HG02970 (cell line): Measurements from ENCODE around the gene RANBP1.
"Not testable (repeated sequence)": the region's sequence is repeated elsewhere in the genome, so short reads cannot be mapped to it uniquely, and the experiment has no call there.

Experiments used
- ATAC-seq: cut with Tn5 transposase; IDR thresholded peaks from one replicate; pipeline ENCODE4 v1.9.1; 2021; ENCODE audit warnings: mild to moderate bottlenecking, moderate library complexity, moderate number of reproducible peaks; ENCODE audit not compliant: unreplicated experiment, low FRiP score

The RANBP1 gene

DNA sequence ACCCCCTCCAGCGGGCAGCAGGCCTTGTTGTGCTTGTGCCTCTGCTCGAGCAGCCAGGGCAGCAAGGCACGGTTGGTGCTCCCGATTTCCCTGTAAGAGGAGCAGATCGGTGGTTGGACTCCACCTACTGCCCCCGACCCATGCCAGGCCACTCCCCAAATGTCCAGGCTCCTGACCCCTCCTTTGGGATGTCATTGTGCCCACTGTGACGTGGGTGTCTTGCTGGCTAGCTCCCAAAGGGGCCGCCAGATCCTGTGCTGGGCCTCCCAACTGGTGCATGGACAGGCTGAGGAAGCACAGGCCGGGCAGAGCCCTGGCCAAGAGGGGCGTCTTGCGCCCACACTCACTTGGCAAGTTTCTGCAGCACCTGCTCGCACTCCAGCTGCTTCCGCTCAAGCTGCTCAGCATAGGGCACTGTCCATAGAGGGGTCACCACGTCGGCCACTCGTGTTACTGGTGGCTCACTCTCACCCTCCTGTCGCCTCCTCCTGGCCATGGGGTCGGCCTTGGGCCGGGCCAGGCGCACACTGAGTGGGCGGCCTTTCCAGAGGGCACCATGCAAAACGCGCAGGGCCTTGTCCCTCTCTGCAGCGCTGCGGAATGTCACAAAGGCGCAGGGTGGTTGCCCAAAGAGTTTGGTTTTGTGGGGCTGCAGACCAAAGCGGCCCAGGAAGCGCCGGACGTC, at the start of gene RANBP1:
RANBP1 (plus strand) TSS at position 414 of the 685 bp plus-strand sequence; CDS start at position 495, 81 bp downstream.
- no peak for ATAC-seq

DNA sequence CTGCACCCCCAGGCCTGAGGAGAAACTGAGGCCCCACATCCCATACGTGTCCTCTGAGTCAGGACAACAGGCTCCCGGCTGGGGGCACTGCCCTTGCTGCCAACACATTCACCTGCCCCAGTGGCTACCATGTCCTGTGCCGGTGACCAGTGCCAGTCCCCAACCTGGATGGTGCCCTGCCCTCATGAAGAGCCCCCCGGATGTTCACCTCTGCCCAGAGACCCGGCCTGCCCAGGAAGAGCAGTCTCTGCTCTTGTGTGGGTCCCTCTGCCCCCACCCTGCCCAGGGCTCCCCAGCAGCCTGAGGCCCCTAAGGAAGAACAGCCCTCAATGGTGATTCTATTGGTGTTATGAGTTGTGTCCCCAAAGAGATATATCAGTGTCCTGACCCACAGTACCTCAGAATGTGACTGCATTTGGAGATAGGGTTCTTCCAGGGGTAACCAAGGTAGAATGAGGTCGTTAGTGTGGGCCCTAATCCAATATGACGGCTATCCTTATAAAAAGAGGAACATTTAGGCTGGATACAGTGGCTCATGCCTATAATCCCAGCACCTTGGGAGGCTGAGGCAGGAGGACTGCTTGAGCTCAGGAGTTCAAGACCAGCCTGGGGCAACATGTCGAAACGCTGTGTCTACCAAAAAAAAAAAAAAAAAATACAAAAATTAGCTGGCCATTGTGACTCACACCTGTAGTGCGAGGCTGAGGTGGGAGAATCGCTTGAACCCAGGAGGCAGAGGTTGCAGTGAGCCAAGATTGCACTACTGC, 49.1 kb upstream of the RANBP1 start:
- no peak for ATAC-seq

DNA sequence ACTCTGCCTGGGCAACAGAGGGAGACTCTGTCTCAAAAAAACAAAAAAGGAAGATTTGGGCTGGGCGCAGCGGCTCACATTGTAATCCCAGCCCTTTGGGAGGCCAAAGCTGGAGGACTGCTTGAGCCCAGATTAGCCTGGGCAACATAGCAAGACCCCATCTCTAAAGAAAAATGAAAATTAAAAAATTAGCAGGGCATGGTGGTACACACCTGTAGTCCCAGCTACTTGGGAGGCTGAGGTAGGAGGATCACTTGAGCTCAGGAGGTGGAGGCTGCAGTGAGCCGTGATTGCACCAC, 48.6 kb upstream of the RANBP1 start:
- ATAC-seq, result not testable (repeated sequence)

DNA sequence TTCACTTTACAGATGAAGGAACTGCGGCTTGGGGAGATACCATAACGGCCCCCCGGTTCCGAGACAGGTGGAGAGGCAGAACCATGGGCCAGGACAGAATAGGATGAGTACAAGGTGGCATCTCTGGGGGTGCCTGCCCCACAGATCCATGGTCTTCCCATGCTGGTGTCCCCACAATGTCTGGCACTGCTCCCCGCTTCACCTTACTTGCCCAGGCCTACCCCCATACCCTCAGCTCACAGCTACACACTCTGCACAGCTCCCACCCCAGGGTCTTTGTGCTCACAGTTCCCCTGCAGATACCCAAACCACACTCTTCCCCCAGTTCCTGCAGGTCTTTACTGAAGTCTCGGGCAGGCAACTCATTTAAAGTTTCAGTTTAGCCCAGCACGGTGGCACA, 47.3 kb upstream of the RANBP1 start:
- no peak for ATAC-seq

DNA sequence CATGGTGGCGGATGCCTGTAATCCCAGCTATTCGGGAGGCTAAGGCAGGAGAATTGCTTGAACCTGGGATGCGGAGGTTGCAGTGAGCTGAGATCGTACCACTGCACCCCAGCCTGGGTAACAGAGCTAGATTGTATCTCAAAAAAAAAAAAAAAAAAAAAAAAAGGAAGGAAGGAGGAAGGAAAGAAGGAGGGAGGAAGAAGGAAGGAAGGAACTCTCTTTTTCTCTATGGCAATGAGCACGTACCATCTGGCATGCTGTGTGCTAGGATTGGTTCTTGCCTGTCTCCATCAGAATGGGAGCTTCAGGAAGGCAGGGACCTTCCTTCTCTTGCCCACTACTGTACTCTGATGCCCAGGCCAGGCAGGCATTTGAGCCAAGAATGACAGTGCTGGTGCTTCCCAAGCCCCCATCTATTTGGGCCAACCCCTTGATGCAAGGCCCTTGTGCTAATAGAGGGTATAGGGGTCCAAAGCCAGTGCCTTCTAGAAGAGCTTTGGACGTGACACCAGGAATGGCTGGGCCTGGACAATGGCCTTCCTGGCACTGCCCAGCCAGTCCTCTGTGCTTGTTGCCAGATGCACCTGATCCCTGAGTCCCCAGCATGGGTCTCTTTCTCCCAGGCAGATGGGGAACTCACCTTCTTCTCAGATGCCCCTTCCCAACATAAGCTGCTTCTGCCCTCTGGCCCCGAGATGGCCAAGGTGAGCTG, 46.4 kb upstream of the RANBP1 start:
- ATAC-seq, result no peak

DNA sequence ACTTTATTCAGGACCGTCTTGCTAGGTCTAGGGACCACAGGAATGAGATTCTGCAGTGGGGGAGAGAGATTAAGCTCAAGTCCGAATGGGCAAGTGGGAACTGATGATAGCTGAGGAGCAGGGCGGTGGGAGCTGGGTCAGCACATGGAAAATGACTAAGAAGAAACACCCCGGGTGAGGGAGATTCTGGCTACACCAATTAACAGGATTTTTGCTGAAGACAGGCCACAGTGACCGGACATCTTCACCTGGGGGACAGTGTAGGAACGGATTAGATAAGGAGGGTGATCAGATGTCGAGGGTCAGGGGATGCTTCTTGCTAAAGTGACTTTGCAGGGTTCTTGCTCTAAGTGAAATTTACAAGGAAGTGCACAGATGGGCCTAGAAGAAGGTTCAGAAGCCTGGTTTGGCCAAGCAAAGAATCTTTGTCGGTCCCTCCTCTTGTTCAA, 44.4 kb upstream of the RANBP1 start:
- ATAC-seq, result no peak

DNA sequence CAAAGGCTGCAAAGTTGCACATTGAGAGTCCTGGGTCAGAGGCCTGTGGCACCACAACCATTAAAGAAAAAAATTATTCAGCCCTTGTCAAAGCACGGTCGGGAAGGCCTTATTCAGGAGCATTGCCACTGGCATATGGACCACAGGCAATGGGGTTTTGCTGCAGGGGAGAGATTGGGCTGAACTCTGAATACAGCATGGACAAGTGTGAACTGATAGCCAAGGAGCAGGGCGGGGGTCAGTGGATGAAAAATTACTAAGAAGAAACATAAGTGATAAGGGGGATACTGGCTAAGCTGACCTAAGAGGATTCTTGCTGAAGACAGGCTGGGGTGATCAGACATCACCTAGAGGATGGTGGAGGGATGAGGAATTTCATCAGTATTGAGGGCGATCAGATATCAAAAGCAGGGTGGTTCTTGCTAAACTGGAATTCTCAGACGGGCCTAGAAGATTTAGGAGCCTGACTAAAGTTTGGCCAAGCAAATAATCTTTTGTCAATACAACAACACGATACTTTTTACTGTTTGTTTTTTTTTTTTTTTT, 39.2 kb upstream of the RANBP1 start:
- ATAC-seq, result no peak

DNA sequence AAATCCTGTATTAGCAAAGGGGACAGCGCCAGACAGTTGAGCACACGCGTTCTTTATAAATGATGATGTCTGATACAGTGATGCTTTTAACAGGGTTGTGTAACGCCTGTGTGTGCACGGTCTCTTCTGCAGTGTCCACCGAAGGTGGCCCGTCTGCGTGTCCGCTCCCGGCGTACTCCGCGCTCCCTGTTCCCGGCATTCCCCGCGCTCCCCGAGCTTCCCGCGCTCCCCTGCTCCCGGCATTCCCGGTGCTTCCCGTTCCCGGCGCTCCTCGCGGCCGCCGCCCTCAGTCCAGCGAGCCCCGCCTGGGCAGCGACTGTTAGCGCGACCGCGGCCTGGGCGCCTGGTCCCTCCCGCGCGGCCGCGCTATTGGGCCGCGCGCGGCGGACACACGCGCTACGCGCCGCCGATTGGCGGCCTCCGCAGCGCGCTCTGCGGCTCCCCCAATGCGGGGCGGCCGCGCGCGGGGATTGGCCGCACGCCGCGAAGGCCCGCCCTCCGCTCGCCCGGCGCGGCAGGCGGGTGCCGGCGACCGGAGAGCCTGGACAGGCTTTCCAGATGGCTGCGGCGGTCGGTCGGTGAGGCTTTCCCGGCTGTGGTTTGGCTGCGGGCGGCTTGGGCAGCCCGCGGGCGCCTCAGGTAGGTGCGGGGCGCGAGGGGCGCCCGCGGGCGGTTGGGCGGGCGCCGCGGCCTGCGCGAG, 36.0 kb upstream of the RANBP1 start, which contains the start of gene DGCR8:
DGCR8 (plus strand) TSS at position 497 of the 700 bp plus-strand sequence. CDS start 5,723 bp downstream, outside the sequence.
- ATAC-seq, result peak; percentile 89

DNA sequence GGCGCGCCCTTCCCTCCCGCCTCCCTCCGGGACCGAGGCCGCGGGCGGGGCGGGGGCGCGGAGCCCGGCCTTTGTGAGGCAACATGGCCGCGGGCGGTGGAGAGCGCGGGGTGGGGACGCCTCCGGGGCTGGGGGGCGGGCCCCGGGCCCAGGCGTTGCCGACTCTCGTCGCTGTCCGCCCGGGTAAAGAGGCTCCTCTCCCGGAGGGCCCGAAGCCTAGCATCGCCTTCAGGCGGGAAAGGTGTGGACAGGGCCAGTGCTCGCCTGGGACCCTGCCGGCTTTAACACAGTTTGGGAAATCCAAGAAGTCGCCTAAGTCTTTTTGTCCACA, 35.5 kb upstream of the RANBP1 start:
- peak; percentile 54 for ATAC-seq

DNA sequence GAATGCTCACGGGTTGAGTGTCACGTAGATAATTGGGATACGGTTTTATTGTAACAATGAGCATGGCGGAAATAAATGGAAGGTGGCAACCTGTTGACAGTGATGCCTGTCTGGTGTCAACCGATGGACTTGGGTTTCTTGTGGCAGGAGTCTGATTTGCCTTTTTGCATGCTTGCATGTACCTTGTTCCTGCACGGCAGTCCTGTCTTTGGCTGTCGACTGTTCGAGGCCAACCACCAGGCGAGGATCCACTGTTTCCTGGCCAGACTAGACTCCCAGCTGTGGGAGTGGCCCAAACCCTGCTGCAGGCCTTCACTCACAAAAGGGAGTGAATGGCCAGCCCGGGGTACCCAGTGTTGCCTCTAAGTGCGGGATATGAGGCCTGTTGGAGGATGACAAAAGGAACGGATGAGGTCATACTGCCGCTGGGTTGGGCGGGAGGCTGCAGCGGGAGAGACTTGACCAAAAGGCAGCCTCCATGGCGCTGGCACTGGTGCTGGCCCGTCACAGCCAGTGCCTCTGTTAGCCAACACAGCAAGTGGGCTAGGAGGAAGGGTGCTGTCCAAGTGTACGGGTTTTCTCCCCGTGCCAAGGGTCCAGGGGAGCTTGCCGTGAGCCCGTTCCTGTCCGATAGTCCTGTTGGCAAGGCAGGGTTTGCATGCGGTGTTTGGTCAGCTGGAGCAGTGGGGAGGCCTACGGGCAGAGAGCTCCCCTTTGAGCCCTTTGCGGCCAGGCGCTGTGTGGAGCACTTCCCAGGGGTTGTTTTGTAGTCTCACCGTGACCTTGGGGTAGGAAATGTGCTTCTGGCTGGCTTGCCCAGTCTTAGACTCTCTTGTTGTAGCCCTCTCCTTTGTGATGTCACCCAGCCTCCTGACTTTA, 34.9 kb upstream of the RANBP1 start:
- ATAC-seq, result no peak

DNA sequence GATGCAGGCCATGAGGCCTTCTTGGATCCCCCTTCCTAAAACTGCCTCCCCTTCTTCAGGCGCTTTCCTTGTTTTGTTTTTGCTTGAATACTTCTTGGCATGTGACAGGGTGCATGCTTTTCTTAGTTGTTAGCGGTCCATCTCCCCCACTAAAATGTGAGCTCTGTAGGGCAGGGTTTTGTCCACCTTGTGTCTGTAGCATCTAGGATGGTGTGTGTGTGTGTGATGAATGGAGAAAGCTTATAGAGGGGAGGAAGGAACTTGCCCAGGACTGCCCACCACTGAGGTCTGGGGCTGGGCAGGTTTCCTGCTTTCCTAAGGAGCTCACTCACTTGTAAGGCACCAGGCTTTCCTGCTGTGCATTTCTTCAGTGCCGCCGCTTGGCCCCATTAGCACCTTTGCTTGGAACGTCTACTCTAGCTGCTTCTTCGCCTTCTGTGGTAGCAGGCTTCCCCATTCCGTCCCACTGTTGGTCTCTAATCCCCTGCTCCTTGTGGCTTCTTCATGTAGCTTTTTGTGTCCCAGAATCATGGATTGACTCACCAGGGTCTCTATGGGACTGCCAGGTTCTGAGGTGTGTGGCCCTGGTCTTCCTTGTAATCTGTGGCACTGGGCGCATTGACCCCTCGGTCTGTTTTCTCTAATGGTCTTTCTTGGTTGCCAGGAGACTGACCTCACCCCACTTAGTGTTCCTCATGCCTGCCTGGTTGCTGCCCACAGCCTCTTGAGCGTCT, 32.6 kb upstream of the RANBP1 start:
- no peak for ATAC-seq

DNA sequence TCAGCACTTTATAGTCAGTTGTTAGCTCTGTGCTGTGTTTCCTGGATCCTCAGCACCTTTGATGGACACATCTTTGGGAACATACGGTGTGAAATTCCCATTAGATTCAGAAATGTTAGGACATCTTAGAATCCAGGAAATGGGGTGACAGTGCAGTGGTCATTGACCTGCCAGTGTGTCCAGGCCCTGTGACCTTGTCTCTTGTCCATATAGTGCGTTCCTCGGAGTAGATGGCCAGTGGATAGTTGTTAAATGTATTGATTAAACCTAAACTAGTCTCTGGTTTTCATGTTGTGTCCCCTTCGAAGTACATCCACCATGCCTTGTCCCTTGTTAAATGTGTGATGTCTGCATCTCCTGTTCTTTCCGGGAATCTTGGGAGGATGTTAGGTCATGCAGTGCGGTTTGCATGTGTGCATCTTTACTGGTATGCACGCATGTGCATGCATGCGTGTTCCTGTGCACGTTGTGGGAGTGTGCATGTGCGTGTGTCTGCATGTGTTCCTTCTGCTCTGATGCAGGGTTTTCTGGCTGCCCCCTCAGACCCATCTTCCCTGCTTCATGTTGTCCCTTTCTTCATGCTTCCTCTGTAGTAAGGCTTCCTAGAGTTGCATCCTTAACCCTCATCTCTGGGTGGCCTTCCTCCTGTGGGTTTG, 31.9 kb upstream of the RANBP1 start:
- ATAC-seq, result no peak

DNA sequence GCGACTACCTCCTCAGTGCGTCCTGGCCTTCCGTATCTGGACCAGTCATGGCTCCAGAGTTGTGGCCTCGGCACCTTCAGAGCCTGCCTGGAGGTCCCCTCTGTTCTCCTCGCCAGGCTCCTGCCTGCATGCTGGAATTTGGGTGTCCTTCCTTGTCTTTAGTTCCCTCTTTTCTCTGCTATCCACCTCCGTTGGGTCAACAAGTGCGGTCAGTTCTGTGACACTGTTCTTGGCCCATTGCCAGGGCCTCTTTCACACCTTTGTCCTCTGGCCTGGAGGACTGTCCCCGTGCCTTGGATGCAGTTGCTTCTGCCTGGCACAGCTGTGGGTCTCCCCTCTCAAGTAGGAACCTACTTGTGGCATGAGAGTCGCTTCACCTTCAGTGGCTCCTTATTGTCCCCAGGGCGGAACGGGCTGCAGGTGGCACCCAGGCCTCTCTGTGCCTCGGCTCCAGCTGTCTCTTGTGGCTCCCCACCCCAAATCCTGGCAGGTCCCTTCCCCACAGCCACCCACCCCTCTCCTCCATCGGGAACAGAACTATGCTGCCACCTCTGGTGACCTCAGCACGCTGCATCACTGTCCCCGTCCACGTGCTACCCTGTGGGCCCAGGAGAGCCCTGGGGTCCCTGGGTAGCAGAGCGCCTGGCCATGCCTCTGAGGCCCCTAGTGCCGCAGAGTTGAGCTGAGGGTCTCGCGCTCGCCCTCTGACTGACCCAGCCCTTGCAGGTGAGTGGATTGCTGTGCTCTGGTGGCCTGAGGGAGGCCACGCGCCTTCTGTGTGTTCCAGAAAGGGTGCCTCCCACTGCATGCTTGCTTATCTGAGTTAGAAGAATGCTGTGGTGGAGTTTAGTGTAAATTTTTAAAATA, 31.1 kb upstream of the RANBP1 start:
- ATAC-seq, result no peak

DNA sequence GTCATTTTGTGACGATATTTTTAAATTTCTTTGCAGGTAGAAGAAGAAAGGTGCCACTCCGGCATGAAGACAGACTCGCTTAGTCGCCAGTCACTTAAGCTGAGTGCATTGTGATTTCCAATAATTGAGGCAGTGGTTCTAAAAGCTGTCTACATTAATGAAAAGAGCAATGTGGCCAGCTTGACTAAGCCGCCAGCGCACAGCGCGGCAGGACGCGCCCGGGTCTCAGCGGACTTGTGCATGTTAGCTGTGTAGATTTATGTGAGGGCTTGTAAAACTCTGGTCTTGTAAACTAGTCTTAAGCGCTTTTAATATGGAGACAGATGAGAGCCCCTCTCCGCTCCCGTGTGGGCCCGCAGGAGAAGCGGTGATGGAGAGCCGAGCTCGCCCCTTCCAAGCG, 30.3 kb upstream of the RANBP1 start:
- ATAC-seq, result no peak

DNA sequence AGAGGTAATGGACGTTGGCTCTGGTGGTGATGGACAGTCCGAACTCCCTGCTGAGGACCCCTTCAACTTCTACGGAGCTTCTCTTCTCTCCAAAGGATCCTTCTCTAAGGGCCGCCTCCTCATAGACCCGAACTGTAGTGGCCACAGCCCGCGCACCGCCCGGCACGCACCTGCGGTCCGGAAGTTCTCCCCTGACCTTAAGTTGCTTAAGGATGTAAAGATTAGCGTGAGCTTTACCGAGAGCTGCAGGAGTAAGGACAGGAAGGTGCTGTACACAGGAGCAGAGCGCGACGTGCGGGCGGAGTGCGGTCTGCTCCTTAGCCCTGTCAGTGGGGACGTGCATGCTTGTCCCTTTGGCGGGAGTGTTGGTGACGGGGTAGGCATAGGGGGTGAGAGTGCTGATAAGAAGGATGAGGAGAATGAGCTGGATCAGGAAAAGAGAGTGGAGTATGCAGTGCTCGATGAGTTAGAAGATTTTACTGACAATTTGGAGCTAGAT, 29.8 kb upstream of the RANBP1 start:
- no peak for ATAC-seq

DNA sequence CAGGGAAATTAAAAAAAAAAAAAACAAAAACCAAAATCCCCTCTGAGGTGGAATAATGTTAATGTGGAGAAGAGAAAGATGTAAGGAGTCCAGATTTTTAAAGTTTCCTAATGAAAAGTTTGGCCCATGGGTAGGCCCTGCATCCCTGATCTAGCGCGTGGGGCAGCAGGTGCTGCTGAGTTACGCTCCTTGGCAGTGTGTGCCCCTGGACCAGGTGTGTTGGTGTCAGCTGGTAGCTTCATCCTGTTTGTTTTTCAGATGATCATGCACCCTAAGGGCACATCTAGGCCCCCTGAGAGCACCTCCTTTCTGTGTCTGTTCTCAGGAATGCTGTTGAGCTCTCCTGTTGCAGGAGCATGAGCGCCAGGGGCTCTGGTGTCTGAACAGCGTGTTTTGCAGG, 29.1 kb upstream of the RANBP1 start:
- ATAC-seq, result no peak
